Natural killer cell (primary cell): Measurements from ENCODE around the gene ZEB1. TPM values are rescaled to one million over a fixed set of nuclear protein-coding genes. Genes with fewer than 3 reads are reported as not detected.
A peak's percentile ranks its signal among the peaks of the same experiment; 100 is the strongest.

Source experiments
- ATAC-seq, 3 donors: fragments of 150-1000 bp in 2 of 3; fragments of 200-7000 bp in 1 of 3; cut with Tn5 transposase; 1 replicate in 1 of 3; 2 replicates in 2 of 3; pipeline ENCODE4 v1.10.0; 2021; ENCODE audit warnings: mild to moderate bottlenecking in 2 of 3, moderate library complexity in 2 of 3
- DNase-seq, 2 donors: peaks; one replicate each; pipeline versions ENCODE4 v3.0.0 to v3.0.0-alpha.2; 2013 to 2021; ENCODE audit warnings: mixed read lengths in 1 of 2
- H3K27ac ChIP-seq: one replicate; pipeline ENCODE4 v1.5.1; 2013; ENCODE audit warnings: mild to moderate bottlenecking, low read length
- H3K27me3 ChIP-seq: one replicate; pipeline ENCODE4 v1.6.1; 2013; ENCODE audit warnings: low read length; ENCODE audit not compliant: control insufficient read depth, insufficient read depth
- H3K36me3 ChIP-seq: one replicate; pipeline ENCODE4 v1.6.1; 2013; ENCODE audit warnings: low read length; ENCODE audit not compliant: control insufficient read depth, insufficient read depth
- H3K4me1 ChIP-seq: one replicate; pipeline ENCODE4 v1.6.1; 2013; ENCODE audit warnings: low read length; ENCODE audit not compliant: control insufficient read depth, insufficient read depth
- H3K4me3 ChIP-seq: one replicate; pipeline ENCODE4 v1.5.1; 2013; ENCODE audit warnings: low read length
- H3K9me3 ChIP-seq: one replicate; pipeline ENCODE4 v1.6.1; 2013; ENCODE audit warnings: low read length; ENCODE audit not compliant: control insufficient read depth, insufficient read depth
- H3K27ac Mint-ChIP-seq, 2 donors: one replicate each; pipeline ENCODE4 v1.8.0; 2022; ENCODE audit warnings: mild to moderate bottlenecking in 2 of 2, mixed read lengths in 2 of 2, moderate library complexity in 1 of 2
- H3K27me3 Mint-ChIP-seq, 2 donors: one replicate each; pipeline ENCODE4 v1.8.0; 2022; ENCODE audit warnings: low read depth in 2 of 2, mixed read lengths in 2 of 2
- H3K36me3 Mint-ChIP-seq: one replicate; pipeline ENCODE4 v1.8.0; 2022; ENCODE audit warnings: mixed read lengths
- H3K4me1 Mint-ChIP-seq, 2 donors: one replicate each; pipeline ENCODE4 v1.8.0; 2022; ENCODE audit warnings: mixed read lengths in 2 of 2
- H3K4me3 Mint-ChIP-seq: one replicate; pipeline ENCODE4 v1.8.0; 2022; ENCODE audit warnings: mild to moderate bottlenecking, moderate library complexity, mixed read lengths
- H3K9me3 Mint-ChIP-seq, 2 donors: one replicate each; pipeline ENCODE4 v1.8.0; 2022; ENCODE audit warnings: mixed read lengths in 2 of 2
- WGBS: methylation state at CpG from one replicate; pipeline ENCODE4 v1.1.7; 2013; ENCODE audit warnings: missing lambda C conversion rate; ENCODE audit not compliant: insufficient coverage; 5-methylcytosine and 5-hydroxymethylcytosine counted together
- intact Hi-C: fragments of 100-400 bp; cut with micrococcal nuclease; formaldehyde crosslinking; loops from one replicate; pipeline ENCODE4 v1.14.2; 2022
- total RNA-seq, 4 donors: library from RNA; stranded (reverse); fragments of 120-200 nt in 1 of 4; gene quantifications; one replicate each; pipeline versions ENCODE4 v1.2.3 to v1.2.4, GENCODE V29; 2013 to 2022
- TF ChIP-seq, protein P1 (sequence below): fragments of 200-600 bp; IDR thresholded peaks from one replicate; pipeline ENCODE4 v1.8.0; 2022; ENCODE audit warnings: antibody characterized with exemption

Gene ZEB1
- total RNA-seq, 3 donors from 2014 or later (not counting 1 experiment from before 2014, with no cell fraction given), result 29.3 to 30.6 (median 29.7) TPM

DNA sequence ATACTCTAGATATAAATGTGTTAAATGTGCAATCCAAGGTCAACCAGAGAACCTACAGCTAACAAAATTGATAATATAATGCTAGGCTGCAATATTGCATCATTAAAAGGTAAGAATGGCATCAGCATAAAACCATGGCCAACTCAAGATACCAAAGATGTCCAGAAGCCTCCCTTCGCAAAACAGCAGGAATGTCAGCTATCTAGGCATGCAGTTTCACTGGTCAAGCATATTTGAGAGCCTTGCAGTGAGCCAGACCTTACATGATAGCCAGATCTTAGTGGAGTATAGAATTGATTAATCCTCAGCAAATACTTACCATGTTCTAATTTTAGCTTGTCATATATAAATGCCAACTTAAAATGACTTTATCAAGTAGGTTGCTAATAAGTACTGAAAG, 138.8 kb downstream of the ZEB1 start:
- H3K4me3 ChIP-seq, result no peak overlapping the region
- Mint-ChIP-seq H3K9me3 (peaks cover 9 to 10% of the 10 kb centered on the region in 2 donors), H3K27ac (peak overlapping the region in 1 of 2 donors; percentile 15), H3K36me3 (peaks cover 21% of the 10 kb centered on the region), H3K4me1 (peaks cover 8 to 27% of the 10 kb centered on the region in 2 donors), H3K27me3 (no peaks in the 10 kb centered on the region), H3K4me3 (no peak overlapping the region)
- intact Hi-C loops, result no loop called here
- no peaks in the 10 kb centered on the region for H3K4me1 ChIP-seq
- H3K27ac ChIP-seq, result no peak overlapping the region
- no peaks in the 10 kb centered on the region for H3K27me3 ChIP-seq
- peaks cover 11% of the 10 kb centered on the region for H3K36me3 ChIP-seq
- TF ChIP-seq, protein P1, sequence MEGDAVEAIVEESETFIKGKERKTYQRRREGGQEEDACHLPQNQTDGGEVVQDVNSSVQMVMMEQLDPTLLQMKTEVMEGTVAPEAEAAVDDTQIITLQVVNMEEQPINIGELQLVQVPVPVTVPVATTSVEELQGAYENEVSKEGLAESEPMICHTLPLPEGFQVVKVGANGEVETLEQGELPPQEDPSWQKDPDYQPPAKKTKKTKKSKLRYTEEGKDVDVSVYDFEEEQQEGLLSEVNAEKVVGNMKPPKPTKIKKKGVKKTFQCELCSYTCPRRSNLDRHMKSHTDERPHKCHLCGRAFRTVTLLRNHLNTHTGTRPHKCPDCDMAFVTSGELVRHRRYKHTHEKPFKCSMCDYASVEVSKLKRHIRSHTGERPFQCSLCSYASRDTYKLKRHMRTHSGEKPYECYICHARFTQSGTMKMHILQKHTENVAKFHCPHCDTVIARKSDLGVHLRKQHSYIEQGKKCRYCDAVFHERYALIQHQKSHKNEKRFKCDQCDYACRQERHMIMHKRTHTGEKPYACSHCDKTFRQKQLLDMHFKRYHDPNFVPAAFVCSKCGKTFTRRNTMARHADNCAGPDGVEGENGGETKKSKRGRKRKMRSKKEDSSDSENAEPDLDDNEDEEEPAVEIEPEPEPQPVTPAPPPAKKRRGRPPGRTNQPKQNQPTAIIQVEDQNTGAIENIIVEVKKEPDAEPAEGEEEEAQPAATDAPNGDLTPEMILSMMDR, result no peak
- ATAC-seq (peak in 1 of 3 donors; percentile 12), DNase-seq (no peak)
- H3K9me3 ChIP-seq, result no peaks in the 10 kb centered on the region
- 86% methylated on average over 1 of the region's 1 CpG for WGBS

DNA sequence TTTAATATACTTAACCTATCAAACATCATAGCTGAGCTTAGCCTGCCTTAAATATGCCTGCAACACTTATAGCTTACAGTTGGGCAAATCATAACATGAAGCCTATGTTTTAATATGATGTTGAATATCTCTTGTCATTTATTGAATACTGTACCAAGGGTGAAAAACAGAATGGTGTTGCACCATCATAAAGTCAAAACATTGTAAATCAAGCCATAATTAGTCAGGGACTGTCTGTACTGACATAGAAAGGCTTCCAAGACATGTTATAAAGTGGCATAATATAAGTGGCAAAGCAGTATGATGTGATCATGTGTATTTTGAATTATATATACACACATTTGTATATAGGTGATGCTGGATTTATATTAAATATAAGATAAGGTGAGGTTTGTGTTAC, 140.0 kb downstream of the ZEB1 start:
- no peak overlapping the region for H3K27ac ChIP-seq
- DNase-seq (no peak), ATAC-seq (no peak)
- H3K4me1 ChIP-seq, result no peaks in the 10 kb centered on the region
- H3K36me3 Mint-ChIP-seq, result peaks cover 32% of the 10 kb centered on the region
- H3K9me3 Mint-ChIP-seq, result peaks cover 13 to 16% of the 10 kb centered on the region in 2 donors
- no peak overlapping the region for H3K4me3 Mint-ChIP-seq
- peaks cover 18% of the 10 kb centered on the region for H3K36me3 ChIP-seq
- intact Hi-C loops, result no loop called here
- peaks cover under 1% of the 10 kb centered on the region for H3K9me3 ChIP-seq
- no peaks in the 10 kb centered on the region for H3K27me3 ChIP-seq
- TF ChIP-seq, protein P1, result no peak
- H3K4me3 ChIP-seq, result no peak overlapping the region
- peaks cover 8 to 27% of the 10 kb centered on the region in 2 donors for H3K4me1 Mint-ChIP-seq
- H3K27ac Mint-ChIP-seq, result no peak overlapping the region
- H3K27me3 Mint-ChIP-seq, result no peaks in the 10 kb centered on the region

DNA sequence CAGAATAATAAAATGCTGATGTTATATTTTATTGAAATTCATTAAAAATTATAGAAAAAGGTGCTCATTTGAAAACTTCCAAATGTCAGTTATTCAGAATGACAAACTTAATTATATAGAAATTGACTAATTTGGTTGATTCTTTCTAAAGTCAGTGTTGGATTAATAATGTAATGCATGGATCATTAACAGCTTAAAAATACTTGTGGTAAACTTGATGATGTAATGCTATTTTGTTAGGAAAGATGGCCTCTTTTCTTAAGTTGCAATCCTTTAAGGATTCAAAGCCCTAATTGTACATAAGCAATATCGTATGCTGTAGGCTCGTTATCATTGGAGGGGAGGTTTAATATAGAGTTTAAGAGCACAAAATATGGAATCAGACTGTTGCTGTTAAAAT, 141.2 kb downstream of the ZEB1 start:
- peaks cover 39% of the 10 kb centered on the region for H3K36me3 Mint-ChIP-seq
- no peak for ATAC-seq
- TF ChIP-seq, protein P1, result no peak

DNA sequence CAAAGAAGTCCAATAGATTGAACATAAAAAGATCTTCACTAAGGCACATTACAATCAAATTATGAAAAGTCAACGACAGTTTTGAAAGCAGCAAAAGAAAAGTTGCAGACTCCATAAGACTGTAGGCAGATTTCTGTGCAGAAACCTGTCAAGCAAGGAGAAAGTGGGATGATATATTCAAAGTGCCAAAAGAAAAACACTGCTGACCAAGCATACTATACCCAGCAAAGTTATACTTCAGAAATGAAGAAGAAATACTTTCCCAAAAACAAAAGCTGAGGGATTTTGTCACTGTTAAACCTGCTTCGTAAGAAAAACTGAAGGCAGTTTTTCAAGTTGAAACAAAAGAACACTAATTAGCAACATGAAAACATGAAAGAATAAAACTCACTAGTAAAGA, 145.5 kb downstream of the ZEB1 start:
- Mint-ChIP-seq H3K27me3 (no peaks in the 10 kb centered on the region), H3K9me3 (peaks cover 22 to 39% of the 10 kb centered on the region in 2 donors), H3K4me3 (no peak overlapping the region), H3K36me3 (peaks cover 67% of the 10 kb centered on the region), H3K4me1 (no peaks in the 10 kb centered on the region), H3K27ac (no peak overlapping the region)
- Histone ChIP-seq H3K36me3 (peaks cover 34% of the 10 kb centered on the region), H3K9me3 (peaks cover 6% of the 10 kb centered on the region), H3K4me3 (no peak overlapping the region), H3K27me3 (no peaks in the 10 kb centered on the region), H3K4me1 (no peaks in the 10 kb centered on the region), H3K27ac (no peak overlapping the region)
- TF ChIP-seq, protein P1, result no peak
- WGBS, result 100% methylated on average over 1 of the region's 2 CpGs
- no peak for ATAC-seq
- DNase-seq, result no peak
- intact Hi-C loops, result no loop called here

More for the DNA sequence above, 141.2 kb downstream of the ZEB1 start:
- peaks cover 13 to 22% of the 10 kb centered on the region in 2 donors for H3K9me3 Mint-ChIP-seq
- Histone ChIP-seq H3K27ac (no peak overlapping the region), H3K9me3 (peaks cover 3% of the 10 kb centered on the region), H3K4me1 (no peaks in the 10 kb centered on the region), H3K4me3 (no peak overlapping the region), H3K27me3 (no peaks in the 10 kb centered on the region), H3K36me3 (peaks cover 25% of the 10 kb centered on the region)
- no peak overlapping the region for H3K27ac Mint-ChIP-seq
- H3K4me1 Mint-ChIP-seq, result peaks cover 8 to 20% of the 10 kb centered on the region in 2 donors
- no peak for DNase-seq
- no peak overlapping the region for H3K4me3 Mint-ChIP-seq
- intact Hi-C loops, result no loop called here
- 100% methylated on average over 2 of the region's 2 CpGs for WGBS
- no peaks in the 10 kb centered on the region for H3K27me3 Mint-ChIP-seq
